GM13977 (cell line): ENCODE measurements around the gene KIAA1755.

ENCODE experiments used
- DNase-seq: peaks from one replicate; pipeline ENCODE4 v3.0.0; 2012; ENCODE audit warnings: low spot score
- CTCF ChIP-seq: IDR thresholded peaks from 2 replicates; pipeline ENCODE4 v1.5.1; 2012; ENCODE audit warnings: mild to moderate bottlenecking, control low read depth; ENCODE audit not compliant: insufficient read depth; ENCODE audit errors: extremely low read depth, missing control alignments
- in situ Hi-C: fragments of 300-500 bp; cut with MboI; formaldehyde crosslinking; loops from one replicate; pipeline ENCODE4 v1.12.0; 2022; ENCODE audit warnings: low sequenced_read_pairs, low pct_unique_long_range_greater_than_20kb, mixed read lengths, inconsistent platforms; ENCODE audit not compliant: unreplicated experiment

KIAA1755 gene

GRCh38 chr20:38198238-38198861 is 62.2 kb downstream of the KIAA1755 start:
- in situ Hi-C loops: no loop called here
- TF ChIP-seq CTCF: no peak
- DNase-seq: no peak

- DNase-seq: no peak
- in situ Hi-C loops: no loop called here
- TF ChIP-seq CTCF: no peak
Observed at GRCh38 chr20:38197619-38198018, 62.9 kb downstream of the KIAA1755 start.

- no peak for TF ChIP-seq CTCF
- DNase-seq: no peak
- in situ Hi-C loops: no loop called here
Observed at GRCh38 chr20:38197217-38197616, 63.3 kb downstream of the KIAA1755 start.

- DNase-seq: no peak
- in situ Hi-C loops: no loop called here
Observed at GRCh38 chr20:38196592-38196991, 63.9 kb downstream of the KIAA1755 start.

GRCh38 chr20:38196076-38196475 is 64.5 kb downstream of the KIAA1755 start:
- TF ChIP-seq CTCF: no peak
- no peak for DNase-seq
- in situ Hi-C loops: no loop called here

More at GRCh38 chr20:38196592-38196991, 63.9 kb downstream of the KIAA1755 start:
- TF ChIP-seq CTCF: no peak

- DNase-seq: no peak
- in situ Hi-C loops: no loop called here
- no peak for TF ChIP-seq CTCF
Observed at GRCh38 chr20:38195521-38195920, 65.0 kb downstream of the KIAA1755 start.

- no peak for DNase-seq
- TF ChIP-seq CTCF: no peak
- in situ Hi-C loops: no loop called here
Observed at GRCh38 chr20:38194971-38195504, 65.5 kb downstream of the KIAA1755 start.
